GM18867 (cell line): Measurements from ENCODE around the gene ANXA6.
A peak's percentile ranks its signal among the peaks of the same experiment; 100 is the strongest.
"Not testable (repeated sequence)": the region's sequence is repeated elsewhere in the genome, so short reads cannot be mapped to it uniquely, and the experiment has no call there.

Experiments used
- ATAC-seq: cut with Tn5 transposase; IDR thresholded peaks from one replicate; pipeline ENCODE4 v1.9.1; 2021; ENCODE audit warnings: mild to moderate bottlenecking, moderate library complexity; ENCODE audit not compliant: unreplicated experiment

Gene ANXA6

DNA sequence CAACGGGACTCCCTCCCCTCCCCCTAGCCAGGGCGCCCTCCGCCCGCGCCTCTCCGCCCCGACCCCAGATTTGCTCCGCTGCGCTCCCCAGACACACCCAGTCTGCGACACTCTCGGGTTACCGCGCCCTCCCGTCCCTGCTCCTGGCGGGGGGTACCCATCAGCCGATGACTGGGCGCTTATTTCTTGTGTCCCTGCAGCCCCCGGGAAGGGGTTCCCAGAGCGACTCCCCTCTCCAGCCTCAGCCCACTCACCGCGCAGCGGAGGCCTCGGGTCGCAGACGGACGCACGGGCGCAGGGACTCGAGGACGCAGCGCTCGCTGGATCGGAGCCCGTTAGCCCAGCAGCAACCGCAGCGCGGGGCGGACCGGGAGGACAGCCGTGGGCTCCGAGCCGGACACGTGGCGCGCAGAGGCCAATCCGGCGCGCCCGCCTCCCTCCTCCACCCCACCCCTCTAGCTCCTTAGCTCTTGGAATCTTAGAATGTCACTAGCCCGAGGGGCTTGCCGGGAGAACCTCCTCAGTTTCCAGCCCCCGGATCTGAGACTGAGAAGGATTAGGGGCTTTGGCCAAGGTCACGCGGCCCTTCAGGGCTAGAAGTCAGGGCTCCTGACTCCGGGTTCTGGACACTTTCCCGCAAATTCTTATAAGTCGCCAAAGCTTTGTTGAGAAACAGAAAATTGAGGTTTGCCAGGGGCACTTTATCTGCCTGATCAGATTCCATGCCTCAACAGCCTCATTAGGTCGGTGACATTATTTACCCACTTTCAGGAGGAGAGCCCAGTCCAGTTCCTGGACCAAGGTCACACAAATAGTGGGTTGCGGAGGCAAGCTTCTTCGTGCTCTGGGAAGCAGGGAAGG is at the start of gene ANXA6:
Gene ANXA6 (minus strand): TSS at position 354 of the 861 bp plus-strand sequence. CDS start 9,878 bp downstream, outside the sequence.
- ATAC-seq, result peak; percentile 54

DNA sequence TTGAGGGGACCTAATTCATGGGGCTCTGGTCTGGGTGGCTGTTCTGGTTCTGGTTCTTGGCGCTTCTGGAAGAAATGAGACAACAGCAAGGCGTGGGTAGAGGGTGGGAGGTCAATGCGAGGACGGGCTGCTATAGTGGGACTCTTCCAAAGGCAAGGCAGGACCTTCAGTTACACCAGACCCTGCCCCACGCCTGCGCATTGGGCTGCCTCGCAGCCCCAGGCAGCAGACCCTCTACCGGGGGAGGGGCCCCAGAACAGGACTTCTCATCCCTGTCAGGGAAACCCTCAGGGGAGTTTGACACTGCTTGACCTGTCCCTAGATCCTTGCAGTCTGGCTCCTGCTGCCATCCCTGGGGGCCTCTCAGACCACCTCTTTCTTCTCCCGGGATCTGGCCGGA is 47.8 kb upstream of the ANXA6 start:
- ATAC-seq, result no peak

DNA sequence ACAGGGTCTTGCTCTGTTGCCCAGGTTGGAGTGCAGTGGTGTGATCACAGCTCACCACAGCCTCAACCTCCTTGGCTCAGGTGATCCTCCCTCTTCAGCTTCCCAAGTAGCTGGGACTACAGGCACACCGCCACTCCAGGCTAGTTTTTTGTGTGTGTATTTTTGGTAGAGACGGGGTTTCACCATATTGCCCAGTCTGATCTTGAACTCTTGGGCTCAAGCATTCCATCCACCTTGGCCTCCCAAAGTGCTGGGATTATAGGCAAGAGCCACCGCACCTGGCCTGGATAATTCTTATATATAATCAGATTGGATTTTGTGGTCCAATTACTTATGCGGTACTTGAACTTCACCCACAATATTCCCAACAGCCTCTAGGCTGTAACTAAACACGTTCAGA is 46.5 kb upstream of the ANXA6 start:
- no peak for ATAC-seq

DNA sequence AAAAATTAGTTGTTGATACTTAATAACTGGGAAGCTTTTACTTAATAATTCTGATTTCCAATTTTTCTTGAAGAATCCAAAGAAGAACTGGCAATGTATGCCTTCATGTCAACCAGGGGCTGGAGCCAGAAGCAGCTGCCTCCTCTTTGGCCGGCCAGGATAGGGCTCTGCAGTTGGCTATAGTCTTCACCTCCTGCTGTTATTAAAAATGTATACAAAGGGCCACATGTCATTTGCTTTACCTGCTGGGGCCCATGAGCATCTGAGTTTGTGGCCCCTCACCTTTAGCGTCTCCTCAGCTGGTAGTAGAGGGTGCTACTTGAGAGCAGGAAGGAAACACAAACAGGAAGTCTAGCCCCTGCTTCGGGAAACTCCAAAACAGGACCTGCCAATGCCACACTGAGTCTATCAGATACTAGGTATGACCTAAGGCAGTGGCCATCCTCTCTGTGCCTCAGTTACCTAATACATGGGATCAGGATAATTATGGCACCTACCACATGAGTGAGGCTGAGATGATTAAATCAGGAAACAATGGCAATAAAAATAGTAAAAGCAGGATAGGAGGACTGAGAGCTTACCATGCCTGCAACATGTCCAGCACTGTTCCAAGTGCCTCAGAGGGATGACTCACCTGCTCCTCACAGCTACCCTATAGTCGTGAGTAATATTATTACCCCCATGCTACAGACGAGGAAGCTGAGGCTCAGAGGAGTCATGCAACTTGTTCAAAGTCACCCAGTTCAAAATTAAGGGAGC is 45.0 kb upstream of the ANXA6 start:
- ATAC-seq, result no peak

DNA sequence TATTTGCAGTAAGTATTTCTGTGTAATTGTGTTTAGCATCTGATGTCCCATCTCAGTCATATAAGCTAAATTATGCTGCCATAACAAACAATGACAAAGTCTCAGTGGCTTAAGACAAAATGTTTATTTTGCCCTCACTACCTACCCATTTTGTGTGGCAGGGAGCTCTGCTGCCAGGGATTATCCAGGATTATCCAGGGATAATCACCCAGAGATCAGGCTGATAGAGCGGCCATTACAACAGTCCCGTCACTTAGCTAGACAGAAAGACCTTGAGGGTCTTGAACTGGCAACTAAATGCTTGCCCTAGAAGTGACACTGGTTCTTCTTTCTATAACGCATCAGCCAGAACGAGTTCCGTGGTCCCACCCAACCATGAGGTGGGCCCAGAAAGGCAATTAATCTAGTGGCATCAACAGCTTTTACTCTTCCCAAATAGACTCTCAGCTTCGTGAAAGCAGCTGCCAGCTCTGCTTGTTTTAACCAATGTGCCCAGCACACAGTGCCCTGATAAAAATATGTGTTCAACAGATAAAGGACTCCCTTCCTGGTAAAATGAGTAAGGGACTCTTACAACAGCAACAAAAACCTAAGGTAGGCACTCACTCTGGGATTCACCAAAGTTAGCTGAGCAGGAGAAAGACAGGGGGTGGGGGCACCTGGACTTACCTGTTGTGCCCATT is 43.5 kb upstream of the ANXA6 start:
- no peak for ATAC-seq

GRCh38 chr5:151199581-151200185 is 42.1 kb upstream of the ANXA6 start:
- ATAC-seq, result no peak

GRCh38 chr5:151198861-151199260 is 41.3 kb upstream of the ANXA6 start:
- no peak for ATAC-seq

GRCh38 chr5:151197291-151197600 is 39.7 kb upstream of the ANXA6 start:
- not testable (repeated sequence) for ATAC-seq

GRCh38 chr5:151196556-151197290 is 39.1 kb upstream of the ANXA6 start:
- ATAC-seq, result peak; percentile 94

DNA sequence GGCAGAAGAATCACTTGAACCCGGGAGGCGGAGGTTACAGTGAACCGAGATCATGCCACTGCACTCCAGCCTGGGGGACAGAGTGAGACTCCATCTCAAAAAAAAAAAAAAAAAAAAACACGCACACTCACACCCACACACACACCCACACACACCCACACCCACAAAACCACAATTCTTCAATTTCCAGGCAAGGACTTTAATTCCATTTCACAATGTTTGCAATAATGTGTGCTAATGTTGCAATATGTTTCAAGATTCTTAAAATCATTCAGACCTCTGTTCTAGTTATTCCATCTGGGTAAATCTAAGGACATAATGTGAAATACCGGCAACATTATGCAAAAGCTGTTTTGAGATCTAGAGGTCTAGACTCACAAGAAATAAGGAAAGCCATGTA is 38.0 kb upstream of the ANXA6 start:
- no peak for ATAC-seq

DNA sequence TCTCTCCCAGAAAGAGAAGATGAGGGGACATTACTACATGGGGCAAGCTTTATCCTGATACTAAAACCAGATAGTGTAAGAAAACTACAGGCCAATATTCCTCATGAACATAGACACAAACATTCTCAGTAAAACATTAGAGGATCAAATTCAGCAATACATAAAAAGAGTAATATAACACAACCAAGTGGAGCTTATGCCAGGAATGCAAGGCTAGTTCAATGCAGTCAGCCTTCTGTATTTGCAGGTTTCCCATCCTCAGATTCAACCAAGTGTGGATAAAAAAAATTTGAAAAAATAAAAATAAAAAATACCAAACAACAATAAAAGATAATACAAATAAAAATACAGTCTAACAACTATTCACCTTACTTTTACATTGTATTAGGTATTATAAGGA is 35.0 kb upstream of the ANXA6 start:
- ATAC-seq, result no peak

GRCh38 chr5:151191661-151192060 is 34.1 kb upstream of the ANXA6 start:
- ATAC-seq, result no peak

- no peak for ATAC-seq
These were observed 31.6 kb upstream of the ANXA6 start for GRCh38 chr5:151189151-151189550.

DNA sequence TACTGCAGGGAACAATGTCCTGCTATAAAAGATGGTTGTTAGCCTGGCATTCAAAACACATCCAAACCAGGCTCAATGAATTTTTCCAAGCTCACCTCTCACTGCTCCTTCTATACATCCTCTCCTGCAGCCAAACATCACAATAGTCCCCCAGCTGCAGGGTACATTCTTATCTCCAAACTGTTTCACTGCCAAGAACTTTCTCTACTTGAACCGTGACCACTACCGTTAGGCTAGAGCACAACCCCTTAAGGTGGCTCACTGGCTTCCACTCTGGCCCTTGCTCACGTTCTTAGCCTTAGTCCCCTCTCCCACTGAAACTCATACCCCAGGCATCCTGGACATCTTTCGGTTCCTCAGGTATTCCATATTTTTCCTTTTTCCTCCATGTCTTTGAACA is 29.0 kb upstream of the ANXA6 start:
- no peak for ATAC-seq

GRCh38 chr5:151186052-151186451 is 28.5 kb upstream of the ANXA6 start:
- ATAC-seq, result no peak

DNA sequence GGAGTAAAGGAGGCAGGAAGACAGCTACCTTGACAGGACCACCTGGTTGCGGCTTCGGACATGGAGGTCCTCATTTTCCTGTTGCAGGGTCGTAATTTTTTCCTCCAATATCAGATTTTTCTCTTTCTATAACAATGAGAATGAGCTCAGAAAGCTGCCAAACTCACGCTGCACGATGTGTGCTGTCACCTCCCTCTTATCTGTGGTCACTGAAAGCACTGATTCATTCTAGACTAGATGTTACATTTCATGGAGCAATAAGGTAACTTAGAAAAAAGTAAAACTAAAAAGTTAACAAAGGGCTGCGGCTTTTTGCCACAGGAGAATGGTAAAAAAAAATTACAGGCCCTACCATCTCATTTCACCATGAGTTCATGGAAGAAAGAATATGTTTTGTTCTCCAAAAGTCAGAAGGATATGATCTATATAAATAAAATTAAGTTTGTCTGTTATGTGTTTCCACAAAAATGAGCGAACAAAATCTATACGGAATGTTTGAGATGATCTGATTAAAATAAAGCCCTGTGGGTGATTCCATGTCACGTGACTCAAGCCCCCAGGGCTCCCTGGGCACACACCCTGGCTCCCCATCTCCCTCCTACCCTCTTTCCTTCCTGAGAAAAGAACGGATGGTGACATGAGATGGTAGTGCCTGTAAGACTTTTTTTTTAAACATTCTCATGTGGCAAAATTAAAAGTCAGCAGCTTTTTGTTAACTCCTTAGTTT is 26.9 kb upstream of the ANXA6 start:
- ATAC-seq, result no peak

DNA sequence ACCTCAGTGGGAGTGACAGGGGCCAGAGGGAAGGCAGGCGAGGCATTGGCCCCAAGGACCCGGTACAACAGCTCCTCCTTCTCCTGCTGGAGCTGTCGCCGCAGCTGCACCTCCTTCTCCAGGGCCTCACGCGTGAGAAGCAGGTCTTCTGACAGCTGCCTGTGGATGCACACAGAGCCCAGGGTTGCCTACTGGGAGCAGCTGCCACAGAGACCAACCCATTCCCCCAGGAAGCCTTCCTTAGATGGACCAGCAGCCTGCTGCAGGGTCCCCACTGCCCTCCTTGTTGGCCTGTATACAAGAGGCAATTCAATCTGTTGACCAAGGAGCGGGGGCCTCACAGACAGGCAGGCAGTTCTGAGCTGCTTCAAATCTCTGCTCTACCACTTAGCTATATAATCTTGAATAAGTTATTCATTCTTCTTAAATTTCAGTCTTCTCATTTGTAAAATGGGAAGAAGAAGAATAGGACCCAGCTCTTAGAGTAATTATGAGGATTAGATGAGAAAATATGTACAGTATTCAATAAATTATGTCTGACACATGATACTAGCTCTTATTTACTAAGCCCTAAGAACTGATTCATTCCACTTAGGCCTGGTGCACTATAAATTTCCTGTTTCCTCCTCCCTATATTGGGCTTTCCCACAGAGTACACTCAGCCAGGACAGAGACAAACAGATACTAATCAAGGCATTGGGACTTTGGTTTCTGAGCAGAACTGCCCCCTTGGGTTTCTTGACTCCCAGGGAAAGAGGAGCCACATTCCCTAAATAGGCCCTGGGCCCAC is 26.1 kb upstream of the ANXA6 start:
- no peak for ATAC-seq

DNA sequence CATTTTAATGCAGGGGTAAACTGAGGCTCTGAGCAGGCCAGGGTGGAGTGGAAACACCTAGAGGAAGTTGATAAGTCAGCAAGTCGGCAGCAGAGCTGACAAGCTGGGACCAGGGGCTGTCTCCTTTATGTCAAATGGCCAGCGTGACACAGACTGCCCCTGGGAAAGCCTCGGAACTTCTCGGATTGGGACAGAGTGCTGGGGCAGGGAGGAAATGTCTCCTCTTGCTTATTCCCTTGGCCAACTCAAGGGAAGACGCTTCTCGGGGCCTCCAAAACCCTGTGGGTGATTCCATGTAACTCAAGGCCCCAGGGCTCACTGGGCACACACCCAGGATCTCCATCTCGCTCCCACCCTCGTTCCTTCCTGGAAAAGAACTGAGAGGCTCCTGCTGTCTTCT is 25.4 kb upstream of the ANXA6 start:
- ATAC-seq, result no peak

- no peak for ATAC-seq
These were observed 24.9 kb upstream of the ANXA6 start for GRCh38 chr5:151182524-151182900.
